Prostate gland (tissue), 2 donors: Measurements from ENCODE around the gene YTHDF1. TPM values are rescaled to one million over a fixed set of nuclear protein-coding genes. Genes with fewer than 3 reads are reported as not detected.

ENCODE experiments used
- DNase-seq: peaks from one replicate; pipeline ENCODE4 v3.0.0-alpha.2; 2019; ENCODE audit warnings: low spot score
- H3K27ac ChIP-seq, 2 donors: fragments of 200-600 bp; sonication (generic); 2 replicates each; pipeline ENCODE4 v1.5.1; 2017 to 2019
- H3K27me3 ChIP-seq: fragments of 200-600 bp; sonication (generic); replicated peaks from 2 replicates; pipeline ENCODE4 v1.5.1; 2019; ENCODE audit not compliant: insufficient read depth
- H3K36me3 ChIP-seq, 2 donors: fragments of 200-600 bp; sonication (generic); 1 replicate in 1 of 2; 2 replicates in 1 of 2; pipeline versions ENCODE4 v1.5.1 to v1.8.1; 2017 to 2019
- H3K4me1 ChIP-seq: fragments of 200-600 bp; sonication (generic); replicated peaks from 2 replicates; pipeline ENCODE4 v1.5.1; 2019
- H3K4me3 ChIP-seq, 2 donors: fragments of 200-600 bp; sonication (generic); 2 replicates each; pipeline ENCODE4 v1.5.1; 2017 to 2019
- H3K9me3 ChIP-seq: fragments of 200-600 bp; sonication (generic); 2 replicates; pipeline ENCODE4 v1.5.1; 2017
- CTCF ChIP-seq, 4 experiments: fragments of 200-600 bp in 2 of 4; fragments of 450-650 bp in 2 of 4; sonication (generic) in 2 of 4; IDR thresholded peaks; 1 replicate in 3 of 4; 2 replicates in 1 of 4; pipeline ENCODE4 v1.5.1; 2016 to 2019; ENCODE audit warnings: antibody characterized with exemption in 4 of 4, mild to moderate bottlenecking in 2 of 4, moderate library complexity in 2 of 4
- POLR2A ChIP-seq: fragments of 450-650 bp; IDR thresholded peaks from one replicate; pipeline ENCODE4 v1.6.1; 2016; ENCODE audit warnings: antibody characterized with exemption, mild to moderate bottlenecking
- POLR2AphosphoS5 ChIP-seq: sonication (generic); formaldehyde crosslinking; IDR thresholded peaks from one replicate; pipeline ENCODE4 v1.6.1; 2017; ENCODE audit warnings: antibody characterized with exemption
- WGBS: methylation state at CpG from one replicate; pipeline ENCODE4 v1.1.5; 2018; 5-methylcytosine and 5-hydroxymethylcytosine counted together
- intact Hi-C: fragments of 100-400 bp; cut with DNase I; formaldehyde crosslinking; loops from one replicate; pipeline ENCODE4 v1.14.2; 2022
- total RNA-seq, 2 donors: library from RNA; depleted of rRNA; stranded (reverse); fragments of >200 nt; gene quantifications; one replicate each; pipeline ENCODE4 v1.1.0, GENCODE V29; 2016

Gene YTHDF1
- total RNA-seq, 2 donors from 2014 or later: 28.8 to 46.0 TPM

GRCh38 chr20:63226042-63226943 is 10.4 kb upstream of the YTHDF1 start:
- intact Hi-C loops: loop anchor here (5.0 kb wide), 1 partner anchor 169 kb away; no protein-coding TSS in a partner anchor
- 74% methylated on average over 14 of the region's 19 CpGs for WGBS
- Histone ChIP-seq H3K27me3 (peaks cover 3% of the 10 kb centered on the region), H3K36me3 (no peaks in the 10 kb centered on the region), H3K9me3 (no peaks in the 10 kb centered on the region), H3K27ac (no peak overlapping the region), H3K4me1 (no peaks in the 10 kb centered on the region), H3K4me3 (no peak overlapping the region)
- no peak for DNase-seq
- TF ChIP-seq POLR2A (no peak), POLR2AphosphoS5 (no peak), CTCF (IDR thresholded peaks at IDR 0.05) (no peak)

GRCh38 chr20:63225082-63225454 is 9.1 kb upstream of the YTHDF1 start:
- TF ChIP-seq CTCF (IDR thresholded peaks at IDR 0.05) (no peak), POLR2A (no peak), POLR2AphosphoS5 (no peak)
- Histone ChIP-seq H3K9me3 (no peaks in the 10 kb centered on the region), H3K4me1 (no peaks in the 10 kb centered on the region), H3K36me3 (no peaks in the 10 kb centered on the region), H3K27me3 (peaks cover 3% of the 10 kb centered on the region), H3K4me3 (no peak overlapping the region), H3K27ac (no peak overlapping the region)
- intact Hi-C loops: loop anchor here (5.0 kb wide), 1 partner anchor 168 kb away; no protein-coding TSS in a partner anchor
- no peak for DNase-seq
- 29% methylated on average over 7 of the region's 7 CpGs for WGBS

- no peak overlapping the region for H3K27ac ChIP-seq
- H3K4me1 ChIP-seq: no peaks in the 10 kb centered on the region
- TF ChIP-seq POLR2AphosphoS5 (no peak), POLR2A (no peak), CTCF (IDR thresholded peaks at IDR 0.05) (no peak)
- peak; percentile 32 for DNase-seq
- no peaks in the 10 kb centered on the region for H3K36me3 ChIP-seq
- peaks cover 3% of the 10 kb centered on the region for H3K27me3 ChIP-seq
- intact Hi-C loops: loop anchor here (5.0 kb wide), 1 partner anchor 167 kb away; no protein-coding TSS in a partner anchor
- H3K4me3 ChIP-seq: no peak overlapping the region
- no peaks in the 10 kb centered on the region for H3K9me3 ChIP-seq
- 33% methylated on average over 15 of the region's 16 CpGs for WGBS
Observed at GRCh38 chr20:63224412-63225081, 8.6 kb upstream of the YTHDF1 start.

- TF ChIP-seq POLR2AphosphoS5: no peak
- TF ChIP-seq POLR2A: no peak
- no peak for TF ChIP-seq CTCF (IDR thresholded peaks at IDR 0.05)
- Histone ChIP-seq H3K27ac (no peak overlapping the region), H3K9me3 (no peaks in the 10 kb centered on the region), H3K4me3 (no peak overlapping the region), H3K27me3 (no peaks in the 10 kb centered on the region), H3K36me3 (no peaks in the 10 kb centered on the region), H3K4me1 (no peaks in the 10 kb centered on the region)
- 76% methylated on average over 6 of the region's 6 CpGs for WGBS
- no peak for DNase-seq
- intact Hi-C loops: no loop called here
Observed at GRCh38 chr20:63223826-63224207, 7.9 kb upstream of the YTHDF1 start.
